ENCODE results near the gene IP6K1.
"Not testable (repeated sequence)": the region's sequence is repeated elsewhere in the genome, so short reads cannot be mapped to it uniquely, and the experiment has no call there.

The IP6K1 gene

GRCh38 chr3:49786357-49787181, at the start of gene IP6K1:
TSS of gene IP6K1 (minus strand) at chr3:49786542. CDS start at chr3:49748040, 38,502 bp downstream.
- in situ Hi-C loops (cut with HindIII; ENCODE audit: low sequenced_read_pairs): no loop called here
- DNase-seq (ENCODE audit: low read depth, low spot score): peak; percentile 100
- no peak for TF ChIP-seq CTCF (IDR thresholded peaks at IDR 0.05; ENCODE audit: low read depth, low read length)
- H3K4me3 ChIP-seq (ENCODE audit: low read depth, low read length): peak within 1 kb of the TSS; percentile 79

DNA sequence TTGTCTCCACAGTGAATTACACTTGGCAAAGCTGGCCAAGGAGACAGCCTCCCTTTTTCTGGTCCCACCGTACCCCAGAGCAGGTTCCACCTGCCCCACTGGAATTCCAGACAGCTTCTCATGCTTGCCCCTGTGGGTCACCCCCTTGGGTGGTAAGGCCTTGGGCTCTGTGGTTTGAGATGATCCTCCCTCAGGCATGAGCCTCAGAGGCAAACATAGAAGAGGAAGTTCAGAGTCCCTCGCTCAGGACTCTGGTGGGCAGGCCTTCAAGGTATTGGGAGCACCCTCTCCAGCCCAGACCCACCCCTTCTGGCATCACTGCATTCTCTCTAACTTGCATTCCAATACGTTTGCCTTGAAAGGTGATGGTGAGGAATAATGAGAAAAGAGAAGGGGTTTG, 45.0 kb upstream of the IP6K1 start:
- no peak for DNase-seq (ENCODE audit: low read depth, low spot score)
- in situ Hi-C loops (cut with HindIII; ENCODE audit: low sequenced_read_pairs): no loop called here
- no peak overlapping the region for H3K4me3 ChIP-seq (ENCODE audit: low read depth, low read length)
- TF ChIP-seq CTCF (IDR thresholded peaks at IDR 0.05; ENCODE audit: low read depth, low read length): no peak

- in situ Hi-C loops (cut with HindIII; ENCODE audit: low sequenced_read_pairs): no loop called here
- DNase-seq (ENCODE audit: low read depth, low spot score): no peak
- H3K4me3 ChIP-seq (ENCODE audit: low read depth, low read length): no peak overlapping the region
These were observed 39.7 kb upstream of the IP6K1 start for GRCh38 chr3:49826016-49826415.

DNA sequence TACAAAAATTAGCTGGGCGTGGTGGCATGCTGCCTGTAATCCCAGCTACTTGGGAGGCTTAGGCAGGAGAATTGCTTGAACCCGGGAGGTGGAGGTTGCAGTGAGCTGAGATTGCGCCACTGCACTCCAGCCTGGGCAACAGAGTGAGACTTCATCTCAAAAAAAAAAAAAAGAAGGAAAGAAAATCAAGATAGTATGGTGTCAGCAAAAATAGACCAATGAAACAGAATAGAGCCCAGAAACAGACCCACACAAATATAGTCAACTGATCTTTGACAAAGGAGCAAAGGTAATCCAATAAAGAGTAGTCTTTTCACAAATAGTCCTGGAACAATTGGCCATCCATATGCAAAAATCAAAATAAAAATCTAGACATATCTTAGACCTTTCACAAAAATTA, 36.8 kb upstream of the IP6K1 start:
- H3K4me3 ChIP-seq (ENCODE audit: low read depth, low read length); in situ Hi-C loops (cut with HindIII; ENCODE audit: low sequenced_read_pairs); DNase-seq (ENCODE audit: low read depth, low spot score): not testable (repeated sequence)

More at GRCh38 chr3:49826016-49826415, 39.7 kb upstream of the IP6K1 start:
- TF ChIP-seq CTCF (IDR thresholded peaks at IDR 0.05; ENCODE audit: low read depth, low read length): no peak

- H3K4me3 ChIP-seq (ENCODE audit: low read depth, low read length): peak within 1 kb of the TSS; percentile 41
- TF ChIP-seq CTCF (IDR thresholded peaks at IDR 0.05; ENCODE audit: low read depth, low read length): no peak
- in situ Hi-C loops (cut with HindIII; ENCODE audit: low sequenced_read_pairs): no loop called here
- DNase-seq (ENCODE audit: low read depth, low spot score): peak; percentile 84
These were observed 27.3 kb upstream of the IP6K1 start, which contains the start of gene UBA7 for GRCh38 chr3:49813497-49814174. TSS of gene UBA7 (minus strand) at chr3:49813953. CDS start at chr3:49813787, 166 bp downstream.

DNA sequence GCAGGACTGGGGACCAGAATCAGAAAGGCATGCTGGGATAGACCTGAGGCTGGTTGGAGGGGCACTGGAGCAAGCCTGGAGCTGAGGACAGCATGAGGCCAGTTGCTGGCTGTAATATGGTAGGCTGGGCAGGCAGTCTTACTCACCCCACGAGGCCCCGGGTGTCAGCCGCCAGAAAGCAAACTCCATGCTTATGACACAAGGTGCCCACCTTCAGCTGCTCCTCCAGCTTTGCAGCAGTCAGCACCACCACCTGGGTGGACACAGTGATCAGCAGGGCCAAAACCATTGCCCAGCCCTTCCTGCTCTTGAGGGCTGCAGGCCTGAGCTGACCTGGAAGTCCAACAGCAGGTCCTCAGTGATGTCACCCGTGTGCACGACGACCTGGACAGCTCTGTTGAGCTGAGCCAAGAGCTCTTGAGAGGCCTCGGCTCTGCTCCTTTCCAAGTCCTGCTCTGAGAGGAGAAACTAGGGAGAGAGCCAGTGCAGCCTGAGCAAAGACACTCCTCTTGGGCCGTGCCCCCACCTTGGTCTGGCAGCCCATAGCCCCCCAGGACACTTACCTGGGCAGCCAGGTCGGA, 26.7 kb upstream of the IP6K1 start:
- in situ Hi-C loops (cut with HindIII; ENCODE audit: low sequenced_read_pairs): no loop called here
- no peak for DNase-seq (ENCODE audit: low read depth, low spot score)
- TF ChIP-seq CTCF (IDR thresholded peaks at IDR 0.05; ENCODE audit: low read depth, low read length): no peak
- H3K4me3 ChIP-seq (ENCODE audit: low read depth, low read length): peak overlapping the region; percentile 41

Measured in astrocyte of the spinal cord (primary cell).